Transverse colon (tissue), 4 donors: ENCODE data around the gene CADM2. TPM values are rescaled to one million over a fixed set of nuclear protein-coding genes. Genes with fewer than 3 reads are reported as not detected.

Source experiments
- DNase-seq: peaks from one replicate; pipeline ENCODE4 v3.0.0-alpha.2; 2019
- H3K27ac ChIP-seq, 4 donors: fragments of 200-600 bp; sonication (generic); 2 replicates each; pipeline ENCODE4 v1.5.1; 2016 to 2018; ENCODE audit warnings: inconsistent platforms in 4 of 4
- H3K27me3 ChIP-seq: fragments of 200-600 bp; sonication (generic); 2 replicates; pipeline ENCODE4 v1.5.1; 2017; ENCODE audit warnings: inconsistent platforms
- H3K36me3 ChIP-seq, 4 donors: fragments of 200-600 bp; sonication (generic); 2 replicates each; pipeline ENCODE4 v1.5.1; 2017 to 2019; ENCODE audit warnings: inconsistent platforms in 4 of 4
- H3K4me1 ChIP-seq, 4 donors: fragments of 200-600 bp; sonication (generic); 2 replicates each; pipeline ENCODE4 v1.5.1; 2017 to 2020; ENCODE audit warnings: inconsistent platforms in 4 of 4
- H3K4me3 ChIP-seq, 4 donors: fragments of 200-600 bp; sonication (generic); 1 replicate in 1 of 4; 2 replicates in 3 of 4; pipeline versions ENCODE4 v1.5.1 to v1.6.1; 2017 to 2019; ENCODE audit warnings: inconsistent platforms in 4 of 4
- H3K9me3 ChIP-seq, 2 donors: fragments of 200-600 bp; sonication (generic); 2 replicates each; pipeline ENCODE4 v1.5.1; 2017 to 2019; ENCODE audit warnings: inconsistent platforms in 2 of 2
- EP300 ChIP-seq: sonication (generic); formaldehyde crosslinking; IDR thresholded peaks from one replicate; pipeline ENCODE4 v1.6.1; 2017; ENCODE audit warnings: antibody characterized with exemption, low read depth
- POLR2A ChIP-seq: fragments of 450-650 bp; IDR thresholded peaks from one replicate; pipeline ENCODE4 v1.6.1; 2016; ENCODE audit warnings: antibody characterized with exemption, mild to moderate bottlenecking, moderate library complexity
- POLR2AphosphoS5 ChIP-seq, 3 donors: sonication (generic); formaldehyde crosslinking; IDR thresholded peaks; one replicate each; pipeline ENCODE4 v1.6.1; 2016; ENCODE audit warnings: antibody characterized with exemption in 3 of 3
- WGBS, 2 donors: methylation state at CpG; one replicate each; pipeline ENCODE4 v1.1.5; 2018; ENCODE audit warnings: low coverage in 1 of 2; 5-methylcytosine and 5-hydroxymethylcytosine counted together
- in situ Hi-C, 4 donors: fragments of 200-750 bp; cut with MboI; loops; one replicate each; pipeline versions ENCODE4 v1.15.0 to v1.15.1; 2017; ENCODE audit warnings: low sequenced_read_pairs in 3 of 4, low pct_ligation_motif_present in 1 of 4, low pct_unique_long_range_greater_than_20kb in 1 of 4
- intact Hi-C: fragments of 100-400 bp; cut with DNase I; formaldehyde crosslinking; loops from one replicate; pipeline ENCODE4 v1.15.1; 2023; ENCODE audit warnings: low total_unique reads
- total RNA-seq, 4 donors: library from RNA; depleted of rRNA; stranded (reverse); fragments of >200 nt; gene quantifications; one replicate each; pipeline ENCODE4 v1.1.0, GENCODE V29; 2016
- TF ChIP-seq, protein P1 (sequence below), 5 experiments: fragments of 200-600 bp in 3 of 5; fragments of 450-650 bp in 2 of 5; sonication (generic) in 3 of 5; IDR thresholded peaks; 1 replicate in 2 of 5; 2 replicates in 3 of 5; pipeline ENCODE4 v1.5.1; 2016 to 2017; ENCODE audit warnings: antibody characterized with exemption in 5 of 5, inconsistent platforms in 3 of 5, mild to moderate bottlenecking in 2 of 5, moderate library complexity in 1 of 5

The CADM2 gene
- total RNA-seq, 4 donors from 2014 or later, result 2.2 to 21.3 (median 4.5) TPM

DNA sequence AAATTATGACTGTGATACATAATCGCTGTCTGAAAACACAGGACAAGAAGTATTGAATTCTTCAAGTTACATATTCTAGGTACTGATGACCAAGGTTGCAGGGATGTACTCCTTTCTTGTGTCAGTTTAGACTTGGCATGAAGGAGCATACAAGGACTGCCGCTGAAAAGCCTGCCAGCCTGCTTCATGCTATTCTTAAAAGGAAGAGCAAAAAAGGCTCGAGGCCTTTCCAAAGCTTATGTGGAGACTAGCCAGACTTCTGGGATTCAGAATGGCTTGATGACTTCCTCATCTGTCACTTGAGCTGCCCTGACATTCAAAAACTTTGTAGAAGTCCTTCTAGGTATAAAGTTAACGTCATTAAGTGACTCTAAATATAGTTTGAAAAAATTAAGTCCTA is 92.0 kb downstream of the CADM2 start:
- TF ChIP-seq POLR2A, result no peak
- TF ChIP-seq, protein P1, sequence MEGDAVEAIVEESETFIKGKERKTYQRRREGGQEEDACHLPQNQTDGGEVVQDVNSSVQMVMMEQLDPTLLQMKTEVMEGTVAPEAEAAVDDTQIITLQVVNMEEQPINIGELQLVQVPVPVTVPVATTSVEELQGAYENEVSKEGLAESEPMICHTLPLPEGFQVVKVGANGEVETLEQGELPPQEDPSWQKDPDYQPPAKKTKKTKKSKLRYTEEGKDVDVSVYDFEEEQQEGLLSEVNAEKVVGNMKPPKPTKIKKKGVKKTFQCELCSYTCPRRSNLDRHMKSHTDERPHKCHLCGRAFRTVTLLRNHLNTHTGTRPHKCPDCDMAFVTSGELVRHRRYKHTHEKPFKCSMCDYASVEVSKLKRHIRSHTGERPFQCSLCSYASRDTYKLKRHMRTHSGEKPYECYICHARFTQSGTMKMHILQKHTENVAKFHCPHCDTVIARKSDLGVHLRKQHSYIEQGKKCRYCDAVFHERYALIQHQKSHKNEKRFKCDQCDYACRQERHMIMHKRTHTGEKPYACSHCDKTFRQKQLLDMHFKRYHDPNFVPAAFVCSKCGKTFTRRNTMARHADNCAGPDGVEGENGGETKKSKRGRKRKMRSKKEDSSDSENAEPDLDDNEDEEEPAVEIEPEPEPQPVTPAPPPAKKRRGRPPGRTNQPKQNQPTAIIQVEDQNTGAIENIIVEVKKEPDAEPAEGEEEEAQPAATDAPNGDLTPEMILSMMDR (IDR thresholded peaks at IDR 0.05), result no peak
- TF ChIP-seq POLR2AphosphoS5 (IDR thresholded peaks at IDR 0.05), result no peak
- no peak for TF ChIP-seq EP300
- H3K9me3 ChIP-seq, result no peaks in the 10 kb centered on the region
- 70 to 86% methylated on average over 4 of the region's 4 CpGs for WGBS, 2 donors

DNA sequence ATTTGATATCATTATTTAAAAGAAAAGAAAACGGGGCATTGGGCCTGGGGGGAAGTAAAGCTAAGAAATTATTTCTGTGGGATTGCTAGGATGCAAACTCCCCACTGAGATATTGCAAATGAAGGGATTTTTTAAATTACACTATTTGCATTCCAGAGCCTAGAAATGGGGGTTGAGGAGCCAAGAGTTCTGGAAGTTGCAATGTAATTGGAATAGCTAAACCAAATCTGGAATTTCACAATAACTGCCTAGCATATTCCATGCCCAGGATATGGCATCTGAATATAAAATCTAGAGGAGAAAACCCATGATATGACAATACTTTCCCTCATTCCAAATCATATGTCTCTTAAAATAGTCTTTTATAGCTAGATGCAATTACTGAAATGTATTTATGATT is 93.0 kb downstream of the CADM2 start:
- intact Hi-C loops (no loop called here), in situ Hi-C loops (no loop called here)
- no peak for DNase-seq
- 43% methylated on average over 1 of the region's 1 CpG; no CpG with 5 or more reads in 1 of the 2 donors for WGBS, 2 donors
- no peaks in the 10 kb centered on the region for H3K27me3 ChIP-seq
- H3K27ac ChIP-seq, result no peak overlapping the region
- no peak overlapping the region for H3K4me3 ChIP-seq
- H3K9me3 ChIP-seq, result no peaks in the 10 kb centered on the region
- TF ChIP-seq POLR2A (no peak), EP300 (no peak), POLR2AphosphoS5 (IDR thresholded peaks at IDR 0.05) (no peak)
- TF ChIP-seq, protein P1 (IDR thresholded peaks at IDR 0.05), result no peak
- H3K4me1 ChIP-seq, result no peaks in the 10 kb centered on the region
- H3K36me3 ChIP-seq, result no peaks in the 10 kb centered on the region

More for the DNA sequence above, 92.0 kb downstream of the CADM2 start:
- no peak overlapping the region for H3K4me3 ChIP-seq
- no peak overlapping the region for H3K27ac ChIP-seq
- no peak for DNase-seq
- intact Hi-C loops (no loop called here), in situ Hi-C loops (no loop called here)
- no peaks in the 10 kb centered on the region for H3K36me3 ChIP-seq
- H3K4me1 ChIP-seq, result no peaks in the 10 kb centered on the region
- no peaks in the 10 kb centered on the region for H3K27me3 ChIP-seq

DNA sequence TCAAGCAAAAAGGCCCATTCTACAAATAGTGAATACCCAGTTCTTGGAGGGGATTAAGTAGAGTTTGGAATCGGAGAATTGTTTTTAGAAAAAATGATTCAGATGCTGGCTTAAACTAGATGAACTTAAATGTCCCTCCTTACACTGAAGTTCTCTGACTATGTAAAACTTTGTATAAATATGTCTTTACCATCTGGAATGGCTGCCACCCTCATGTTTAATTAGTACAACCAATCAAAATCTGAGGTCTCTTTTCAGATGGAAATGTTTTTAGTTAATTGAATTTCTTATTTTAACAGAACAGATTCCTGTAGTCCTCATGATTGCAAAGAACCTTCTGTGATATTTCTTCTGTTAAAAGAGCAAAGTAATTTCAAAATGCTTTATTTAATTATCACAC is 94.8 kb downstream of the CADM2 start:
- intact Hi-C loops (no loop called here), in situ Hi-C loops (no loop called here)
- no peaks in the 10 kb centered on the region for H3K36me3 ChIP-seq
- no peaks in the 10 kb centered on the region for H3K4me1 ChIP-seq
- no peak overlapping the region for H3K27ac ChIP-seq
- no peak overlapping the region for H3K4me3 ChIP-seq
- no peaks in the 10 kb centered on the region for H3K9me3 ChIP-seq
- TF ChIP-seq, protein P1 (IDR thresholded peaks at IDR 0.05), result no peak
- TF ChIP-seq EP300, result no peak
- no peaks in the 10 kb centered on the region for H3K27me3 ChIP-seq
- DNase-seq, result no peak
- 79 to 91% methylated on average over 1 of the region's 1 CpG for WGBS, 2 donors

DNA sequence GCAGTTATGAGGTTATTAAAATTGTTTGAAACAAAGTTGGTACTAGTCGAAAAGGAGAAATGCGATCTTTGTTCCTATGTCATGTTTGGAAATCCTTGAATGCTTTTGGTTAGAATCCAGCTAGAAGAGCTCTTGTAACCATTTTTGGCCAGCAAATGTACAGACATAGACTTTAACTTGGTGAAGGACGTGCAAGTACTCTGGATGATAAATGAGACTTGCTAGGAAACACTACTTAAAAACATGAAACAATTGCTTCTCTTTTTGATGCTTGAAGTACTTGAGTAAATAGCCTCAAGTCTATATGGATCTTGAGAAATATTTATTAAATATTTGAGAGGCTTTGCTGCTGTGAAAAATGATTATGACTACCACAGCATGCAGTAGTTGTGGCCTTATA is 95.8 kb downstream of the CADM2 start:
- TF ChIP-seq POLR2A (no peak), POLR2AphosphoS5 (IDR thresholded peaks at IDR 0.05) (no peak), EP300 (no peak)
- TF ChIP-seq, protein P1 (IDR thresholded peaks at IDR 0.05), result no peak
- Histone ChIP-seq H3K4me3 (no peak overlapping the region), H3K4me1 (no peaks in the 10 kb centered on the region), H3K36me3 (no peaks in the 10 kb centered on the region), H3K27ac (no peak overlapping the region), H3K27me3 (no peaks in the 10 kb centered on the region), H3K9me3 (no peaks in the 10 kb centered on the region)
- DNase-seq, result no peak
- in situ Hi-C loops (no loop called here), intact Hi-C loops (no loop called here)
- 64 to 67% methylated on average over 3 of the region's 3 CpGs for WGBS, 2 donors
